Mucosa of stomach (tissue), 1 donor: Measurements from ENCODE around the gene SIPA1L2.

Experiments used
- H3K27me3 ChIP-seq: one replicate; pipeline ENCODE4 v1.7.0; 2013; ENCODE audit warnings: mild to moderate bottlenecking, low read length; ENCODE audit not compliant: control insufficient read depth, insufficient read depth
- H3K36me3 ChIP-seq: one replicate; pipeline ENCODE4 v1.7.0; 2013; ENCODE audit warnings: low read length; ENCODE audit not compliant: control insufficient read depth, insufficient read depth
- H3K4me1 ChIP-seq: one replicate; pipeline ENCODE4 v1.7.0; 2013; ENCODE audit warnings: mild to moderate bottlenecking, low read length; ENCODE audit not compliant: control insufficient read depth, insufficient read depth
- H3K4me3 ChIP-seq: one replicate; pipeline ENCODE4 v1.7.0; 2013; ENCODE audit warnings: low read length
- H3K9ac ChIP-seq: one replicate; pipeline ENCODE4 v1.7.0; 2013; ENCODE audit warnings: mild to moderate bottlenecking, low read length, moderate library complexity
- H3K9me3 ChIP-seq: one replicate; pipeline ENCODE4 v1.7.0; 2013; ENCODE audit warnings: mild to moderate bottlenecking, low read length, moderate library complexity; ENCODE audit not compliant: control insufficient read depth
- donor health status: Pancreatic carcinoma.

SIPA1L2 gene, protein sequence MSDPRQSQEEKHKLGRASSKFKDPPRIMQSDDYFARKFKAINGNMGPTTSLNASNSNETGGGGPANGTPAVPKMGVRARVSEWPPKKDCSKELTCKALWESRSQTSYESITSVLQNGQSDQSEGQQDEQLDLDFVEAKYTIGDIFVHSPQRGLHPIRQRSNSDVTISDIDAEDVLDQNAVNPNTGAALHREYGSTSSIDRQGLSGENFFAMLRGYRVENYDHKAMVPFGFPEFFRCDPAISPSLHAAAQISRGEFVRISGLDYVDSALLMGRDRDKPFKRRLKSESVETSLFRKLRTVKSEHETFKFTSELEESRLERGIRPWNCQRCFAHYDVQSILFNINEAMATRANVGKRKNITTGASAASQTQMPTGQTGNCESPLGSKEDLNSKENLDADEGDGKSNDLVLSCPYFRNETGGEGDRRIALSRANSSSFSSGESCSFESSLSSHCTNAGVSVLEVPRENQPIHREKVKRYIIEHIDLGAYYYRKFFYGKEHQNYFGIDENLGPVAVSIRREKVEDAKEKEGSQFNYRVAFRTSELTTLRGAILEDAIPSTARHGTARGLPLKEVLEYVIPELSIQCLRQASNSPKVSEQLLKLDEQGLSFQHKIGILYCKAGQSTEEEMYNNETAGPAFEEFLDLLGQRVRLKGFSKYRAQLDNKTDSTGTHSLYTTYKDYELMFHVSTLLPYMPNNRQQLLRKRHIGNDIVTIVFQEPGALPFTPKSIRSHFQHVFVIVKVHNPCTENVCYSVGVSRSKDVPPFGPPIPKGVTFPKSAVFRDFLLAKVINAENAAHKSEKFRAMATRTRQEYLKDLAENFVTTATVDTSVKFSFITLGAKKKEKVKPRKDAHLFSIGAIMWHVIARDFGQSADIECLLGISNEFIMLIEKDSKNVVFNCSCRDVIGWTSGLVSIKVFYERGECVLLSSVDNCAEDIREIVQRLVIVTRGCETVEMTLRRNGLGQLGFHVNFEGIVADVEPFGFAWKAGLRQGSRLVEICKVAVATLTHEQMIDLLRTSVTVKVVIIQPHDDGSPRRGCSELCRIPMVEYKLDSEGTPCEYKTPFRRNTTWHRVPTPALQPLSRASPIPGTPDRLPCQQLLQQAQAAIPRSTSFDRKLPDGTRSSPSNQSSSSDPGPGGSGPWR (N-terminal part only)

DNA sequence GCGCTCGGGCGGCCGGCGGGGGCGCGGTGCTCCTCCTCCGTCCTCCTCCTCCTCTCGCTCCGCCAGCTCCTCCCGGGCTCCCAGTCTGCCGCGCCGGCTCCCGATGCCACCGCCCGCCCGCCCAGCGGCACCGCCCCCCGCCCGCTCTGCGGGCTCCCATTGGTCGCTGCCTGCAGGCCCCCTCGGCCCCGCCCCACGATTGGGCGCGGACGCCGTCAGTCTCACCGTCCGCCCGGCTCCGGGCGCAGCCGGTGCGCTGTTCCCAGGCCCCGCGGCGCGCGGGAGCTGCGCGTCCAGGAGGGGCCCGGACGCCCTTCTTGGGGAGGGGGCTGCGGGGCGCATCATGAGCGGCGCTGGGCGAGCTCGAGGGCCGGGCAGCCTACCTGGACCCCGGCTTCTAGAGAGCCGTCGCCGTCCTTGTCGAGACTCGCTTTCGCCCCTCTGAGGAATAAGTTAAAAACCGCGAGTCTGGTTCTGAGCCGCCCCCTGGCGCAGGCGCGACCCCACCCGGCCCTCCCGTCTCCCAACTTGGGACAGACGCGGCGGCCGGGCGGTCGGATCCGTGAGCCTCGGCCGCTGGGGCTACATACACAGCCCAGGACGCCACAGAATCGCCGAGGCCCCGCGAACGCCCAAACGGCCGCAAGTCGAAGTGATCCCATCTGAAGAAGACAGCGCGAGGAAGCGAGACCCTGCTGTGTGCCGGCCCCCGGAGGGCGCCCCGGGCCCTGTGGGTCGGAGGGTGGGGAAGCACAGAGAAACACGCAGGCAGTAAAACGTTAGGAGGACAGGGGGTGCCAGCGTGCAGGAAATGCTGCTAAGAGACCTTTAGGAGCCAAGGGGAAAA is at the start of gene SIPA1L2:
Gene SIPA1L2, minus strand, starts transcription at position 87 of the 847 bp plus-strand sequence. CDS start 114,794 bp downstream, outside the sequence.
- Histone ChIP-seq H3K27me3 (peaks cover 7% of the 10 kb centered on the region), H3K9ac (peak within 1 kb of the TSS; percentile 72), H3K4me1 (peaks cover 14% of the 10 kb centered on the region), H3K9me3 (no peaks in the 10 kb centered on the region), H3K4me3 (peak within 1 kb of the TSS; percentile 58), H3K36me3 (no peaks in the 10 kb centered on the region)

DNA sequence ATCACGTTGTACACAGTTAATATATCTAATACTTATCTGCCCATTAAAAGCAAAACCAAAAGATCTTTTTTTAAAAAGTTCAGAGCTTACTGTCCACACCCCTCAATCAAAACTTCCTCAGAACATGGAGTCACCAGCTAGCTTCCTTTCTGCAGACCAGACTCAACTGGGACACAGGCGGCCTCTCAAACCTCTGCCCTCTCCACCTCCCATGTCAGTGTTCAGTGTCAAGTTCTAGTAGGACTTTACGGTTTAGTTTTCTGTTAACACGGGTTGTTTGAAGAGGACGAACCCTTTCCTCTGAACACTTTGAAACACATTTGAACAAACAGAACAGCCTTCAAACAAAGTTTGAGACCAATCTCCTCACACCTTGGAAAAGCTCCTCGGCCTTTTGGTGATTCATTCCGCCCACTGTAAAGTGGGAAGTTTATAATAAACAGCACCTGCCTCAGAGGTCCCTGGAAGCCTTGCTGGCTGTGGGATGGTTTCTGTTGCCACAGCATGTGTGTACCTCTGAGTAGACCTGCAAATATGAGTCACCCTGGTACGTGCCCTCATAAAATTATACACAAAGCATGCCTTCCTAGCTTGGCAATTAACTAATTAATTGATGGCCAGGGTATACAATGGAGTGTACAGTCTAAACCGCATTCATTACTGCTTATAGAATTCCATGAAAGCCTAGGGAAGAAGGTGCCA is 48.4 kb upstream of the SIPA1L2 start:
- Histone ChIP-seq H3K4me3 (no peak overlapping the region), H3K36me3 (no peaks in the 10 kb centered on the region), H3K9ac (peak overlapping the region; percentile 2), H3K4me1 (peaks cover 49% of the 10 kb centered on the region), H3K27me3 (no peaks in the 10 kb centered on the region), H3K9me3 (no peaks in the 10 kb centered on the region)

DNA sequence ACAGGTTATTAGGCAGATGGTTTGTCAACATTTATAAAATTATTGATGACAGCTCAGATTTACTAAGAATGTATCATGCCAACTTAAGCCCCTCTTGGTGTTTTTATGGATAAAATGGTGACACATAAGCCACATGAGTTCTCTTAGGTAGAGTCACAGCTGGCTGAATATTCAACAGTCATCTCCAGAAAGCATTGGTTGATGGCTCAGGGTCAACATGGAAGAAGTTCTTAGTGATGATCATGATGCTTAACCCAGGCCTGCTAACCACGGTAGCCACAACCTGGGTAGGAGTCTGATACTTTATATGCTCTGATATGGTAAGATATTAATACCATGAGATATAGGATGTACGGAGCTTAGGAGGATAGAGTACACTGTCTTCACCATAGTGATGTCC is 46.4 kb upstream of the SIPA1L2 start:
- no peaks in the 10 kb centered on the region for H3K36me3 ChIP-seq
- no peaks in the 10 kb centered on the region for H3K27me3 ChIP-seq
- H3K4me1 ChIP-seq, result peaks cover 32% of the 10 kb centered on the region
- H3K4me3 ChIP-seq, result no peak overlapping the region
- no peaks in the 10 kb centered on the region for H3K9me3 ChIP-seq
- no peak overlapping the region for H3K9ac ChIP-seq

DNA sequence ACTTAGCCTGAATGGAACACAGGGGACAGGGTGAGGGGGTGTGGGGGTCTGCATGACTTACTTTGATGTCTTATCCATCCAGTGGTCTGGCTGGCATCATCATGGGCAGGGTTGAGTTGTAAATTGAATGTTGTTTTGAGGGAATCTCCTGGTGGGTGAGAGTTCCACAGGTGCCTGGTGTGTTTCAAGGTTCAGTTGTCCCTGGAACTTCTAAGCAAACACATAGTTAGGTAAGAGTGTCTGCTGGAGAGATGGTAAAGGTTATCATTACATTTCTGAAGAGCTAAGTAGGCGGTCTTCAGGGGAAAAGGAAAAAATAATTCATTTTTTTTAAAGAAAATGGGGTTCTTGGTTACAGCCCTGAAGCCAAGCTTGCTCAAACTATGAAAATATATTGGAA is 46.0 kb upstream of the SIPA1L2 start:
- Histone ChIP-seq H3K4me3 (no peak overlapping the region), H3K4me1 (peaks cover 28% of the 10 kb centered on the region), H3K27me3 (no peaks in the 10 kb centered on the region), H3K9me3 (no peaks in the 10 kb centered on the region), H3K36me3 (no peaks in the 10 kb centered on the region), H3K9ac (no peak overlapping the region)

DNA sequence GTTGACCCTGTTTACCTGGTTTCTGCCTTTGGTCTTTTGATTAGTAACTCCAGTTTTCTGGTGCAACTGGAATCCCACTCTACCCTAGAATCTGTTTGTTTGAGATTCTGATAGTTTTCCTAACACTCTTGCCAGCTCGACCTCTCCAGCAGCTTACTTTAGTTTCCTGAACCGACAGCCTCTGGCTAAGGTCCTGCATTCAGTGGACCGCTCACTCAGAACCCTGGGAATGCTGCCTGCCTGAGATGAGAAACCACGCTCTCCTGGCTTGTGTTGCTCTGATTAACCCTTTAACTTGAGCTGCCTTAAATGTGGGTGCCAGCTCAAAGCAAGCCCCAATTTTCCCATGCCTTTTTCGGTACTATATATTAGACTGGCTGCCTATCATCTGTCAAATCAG is 45.3 kb upstream of the SIPA1L2 start:
- peaks cover 22% of the 10 kb centered on the region for H3K4me1 ChIP-seq
- no peak overlapping the region for H3K9ac ChIP-seq
- H3K9me3 ChIP-seq, result no peaks in the 10 kb centered on the region
- H3K27me3 ChIP-seq, result no peaks in the 10 kb centered on the region
- H3K4me3 ChIP-seq, result no peak overlapping the region
- no peaks in the 10 kb centered on the region for H3K36me3 ChIP-seq

DNA sequence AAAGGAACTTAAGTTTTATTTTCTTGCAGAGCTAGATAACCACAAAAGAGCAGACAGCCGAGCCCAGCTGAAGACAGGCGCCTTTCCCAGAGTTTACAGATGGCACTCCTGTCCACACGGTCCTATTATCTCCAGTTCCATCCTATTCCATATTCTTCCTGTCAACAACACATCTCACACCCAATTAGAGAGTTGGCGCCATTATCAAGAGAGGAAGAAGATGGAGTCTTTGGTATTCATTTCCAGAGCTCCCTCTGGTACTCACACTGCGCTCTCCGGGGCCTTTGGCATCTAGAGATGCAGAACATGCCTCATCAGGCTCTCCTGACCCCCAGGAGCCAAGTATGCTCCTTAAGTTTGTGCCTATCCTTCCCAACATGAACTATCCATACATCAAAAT is 43.3 kb upstream of the SIPA1L2 start:
- Histone ChIP-seq H3K9ac (no peak overlapping the region), H3K4me3 (no peak overlapping the region)

DNA sequence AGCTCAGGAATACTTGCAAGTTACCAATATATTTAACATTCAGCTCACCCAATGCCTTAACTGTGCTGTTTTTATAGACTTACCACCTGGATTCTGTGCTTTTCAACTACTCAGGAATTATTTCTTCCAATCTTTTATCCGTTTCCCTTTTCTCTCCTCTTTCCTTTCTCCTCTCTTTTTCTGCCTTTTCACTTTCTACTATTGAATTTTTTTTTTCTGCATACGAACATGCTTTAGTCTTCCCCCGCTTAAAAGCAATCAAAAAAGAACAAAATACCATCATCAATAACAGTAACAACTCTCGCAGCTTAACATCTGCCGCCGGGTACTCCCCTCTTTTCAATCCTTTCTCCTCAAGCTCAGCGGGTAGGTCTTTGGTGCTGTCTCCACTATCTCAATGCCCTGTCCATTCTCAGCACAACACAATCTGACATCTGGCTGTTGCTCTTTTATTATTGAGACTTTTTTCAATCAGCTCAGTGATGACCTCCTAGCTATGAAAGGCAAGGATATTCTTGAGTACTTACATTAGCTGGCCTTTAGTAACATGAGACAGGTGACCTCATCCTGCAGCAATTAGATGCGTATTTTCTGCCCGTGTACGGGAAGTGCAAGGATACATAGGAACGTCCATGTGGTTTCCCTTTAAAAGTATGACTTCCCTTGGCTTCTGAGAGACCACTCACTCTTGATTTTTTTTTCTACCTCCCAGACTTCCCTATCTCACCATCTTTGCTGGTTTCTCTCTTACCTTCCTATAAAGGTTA is 40.2 kb upstream of the SIPA1L2 start:
- no peaks in the 10 kb centered on the region for H3K27me3 ChIP-seq
- no peaks in the 10 kb centered on the region for H3K36me3 ChIP-seq
- H3K9me3 ChIP-seq, result no peaks in the 10 kb centered on the region
- no peak overlapping the region for H3K4me3 ChIP-seq
- peaks cover 8% of the 10 kb centered on the region for H3K4me1 ChIP-seq
- no peak overlapping the region for H3K9ac ChIP-seq

More for the DNA sequence above, 43.3 kb upstream of the SIPA1L2 start:
- H3K36me3 ChIP-seq, result no peaks in the 10 kb centered on the region
- H3K27me3 ChIP-seq, result no peaks in the 10 kb centered on the region
- H3K9me3 ChIP-seq, result no peaks in the 10 kb centered on the region
- H3K4me1 ChIP-seq, result peaks cover 6% of the 10 kb centered on the region

DNA sequence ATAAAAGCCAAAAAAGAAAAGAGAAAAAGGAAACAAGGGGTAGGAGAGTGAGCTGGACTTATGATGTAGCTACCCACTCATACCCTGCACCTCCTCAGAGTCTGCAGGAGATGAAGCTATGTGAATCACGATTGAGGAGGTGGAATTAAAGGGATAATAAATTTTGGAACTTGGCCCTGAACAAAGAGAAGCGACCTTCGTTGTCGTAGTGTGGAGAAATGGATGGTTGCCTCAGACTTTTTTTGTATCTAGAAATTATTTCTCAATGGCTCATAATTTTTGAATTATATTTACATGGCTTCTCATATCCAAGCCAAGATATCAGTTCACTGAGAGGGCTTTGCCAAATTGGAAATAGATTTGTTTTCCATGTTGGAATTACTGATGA is 37.8 kb upstream of the SIPA1L2 start:
- peaks cover 8% of the 10 kb centered on the region for H3K4me1 ChIP-seq
- H3K9ac ChIP-seq, result no peak overlapping the region
- no peaks in the 10 kb centered on the region for H3K9me3 ChIP-seq
- no peaks in the 10 kb centered on the region for H3K27me3 ChIP-seq
- no peaks in the 10 kb centered on the region for H3K36me3 ChIP-seq
- no peak overlapping the region for H3K4me3 ChIP-seq

DNA sequence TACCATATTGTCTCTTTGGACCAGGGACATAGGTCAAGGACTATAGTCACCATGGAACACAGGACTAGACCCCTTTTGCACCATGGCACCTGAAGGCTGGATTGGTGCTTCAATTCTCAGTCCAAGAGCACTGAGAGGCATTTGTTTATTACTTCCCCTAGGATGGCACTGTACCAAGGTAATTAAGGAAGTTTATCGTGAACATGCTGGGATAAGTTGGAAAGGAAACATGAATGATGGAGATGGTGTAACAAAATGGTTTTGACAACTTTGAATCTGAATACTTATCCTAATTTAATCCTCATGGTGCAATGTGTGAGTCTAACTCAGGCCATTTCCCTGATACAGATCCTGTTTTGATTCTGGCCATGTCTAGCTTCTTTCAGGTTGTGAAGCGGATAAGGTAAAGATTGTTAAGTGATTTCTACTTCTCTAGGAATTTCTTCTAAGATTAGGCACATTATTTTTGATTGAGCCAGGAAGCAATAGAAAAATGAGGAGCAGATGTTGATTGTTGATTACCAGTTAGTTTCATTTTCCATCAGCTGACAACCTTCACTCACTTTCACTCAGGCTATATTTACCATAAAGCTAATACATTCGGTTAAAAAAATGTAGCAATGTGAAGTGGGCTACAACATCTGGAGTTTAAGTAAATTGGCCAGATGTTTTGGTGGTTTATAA is 37.3 kb upstream of the SIPA1L2 start:
- Histone ChIP-seq H3K36me3 (no peaks in the 10 kb centered on the region), H3K4me1 (peaks cover 8% of the 10 kb centered on the region), H3K4me3 (no peak overlapping the region), H3K9ac (no peak overlapping the region), H3K27me3 (no peaks in the 10 kb centered on the region), H3K9me3 (no peaks in the 10 kb centered on the region)
